Measurements from ENCODE around the gene APOLD1.

- TF ChIP-seq CTCF (IDR thresholded peaks at IDR 0.05) (no peak), POLR2A (IDR thresholded peaks at IDR 0.05) (no peak), POLR2AphosphoS5 (IDR thresholded peaks at IDR 0.05) (no peak)
Measured at GRCh38 chr12:12804011-12804410, 18.6 kb downstream of the APOLD1 start.
